ENCODE results near the gene ENC1. TPM values are rescaled to one million over a fixed set of nuclear protein-coding genes. Genes with fewer than 3 reads are reported as not detected.

ENC1 gene
- total and polyA plus RNA-seq, 7 donors, result 0.58 to 28.3 (median 2.8) TPM

- WGBS, 3 donors, result 16 to 26% (median 17%) methylated on average over 10 of the region's 10 CpGs
- peak overlapping the region; percentile 78 for H3K4me3 ChIP-seq
- no peaks in the 10 kb centered on the region for H3K9me3 ChIP-seq
- no peak for TF ChIP-seq CTCF (IDR thresholded peaks at IDR 0.05)
- DNase-seq, result no peak
- H3K27ac ChIP-seq, result peak overlapping the region; percentile 82
- no peaks in the 10 kb centered on the region for H3K27me3 ChIP-seq (ENCODE audit: insufficient read depth in 3 of 3, low read length in 2 of 3)
- H3K4me1 ChIP-seq, result peaks cover 18% of the 10 kb centered on the region
- peaks cover 0 to 20% of the 10 kb centered on the region in 2 donors for H3K36me3 ChIP-seq (ENCODE audit: insufficient read depth in 1 of 2, low read depth in 1 of 2)
- ATAC-seq, result no peak
- intact Hi-C loops (cut with DNase I), result loop anchor here in 1 of 2 donors (10.0 kb wide), 1 partner anchor 234 kb away; no protein-coding TSS in a partner anchor
These were observed 1.3 kb downstream of the ENC1 start for GRCh38 chr5:74638970-74639806.

GRCh38 chr5:74638544-74638969 lies 2.0 kb downstream of the ENC1 start:
- TF ChIP-seq CTCF (IDR thresholded peaks at IDR 0.05), result no peak
- Histone ChIP-seq H3K4me1 (peaks cover 18% of the 10 kb centered on the region), H3K9me3 (no peaks in the 10 kb centered on the region), H3K36me3 (ENCODE audit: insufficient read depth in 1 of 2, low read depth in 1 of 2) (peaks cover 0 to 27% of the 10 kb centered on the region in 2 donors), H3K27me3 (ENCODE audit: insufficient read depth in 3 of 3, low read length in 2 of 3) (no peaks in the 10 kb centered on the region), H3K27ac (no peak overlapping the region), H3K4me3 (peak overlapping the region; percentile 78)
- DNase-seq (no peak), ATAC-seq (no peak)
- 82 to 85% (median 83%) methylated on average over 1 of the region's 1 CpG for WGBS, 3 donors
- intact Hi-C loops (cut with DNase I), result loop anchor here in 1 of 2 donors (10.0 kb wide), 1 partner anchor 234 kb away; no protein-coding TSS in a partner anchor

GRCh38 chr5:74636552-74636951 lies 4.0 kb downstream of the ENC1 start:
- Histone ChIP-seq H3K27me3 (ENCODE audit: insufficient read depth in 3 of 3, low read length in 2 of 3) (no peaks in the 10 kb centered on the region), H3K36me3 (ENCODE audit: insufficient read depth in 1 of 2, low read depth in 1 of 2) (peaks cover 0 to 47% of the 10 kb centered on the region in 2 donors), H3K27ac (no peak overlapping the region), H3K4me1 (peaks cover 21% of the 10 kb centered on the region), H3K9me3 (no peaks in the 10 kb centered on the region), H3K4me3 (no peak overlapping the region)
- intact Hi-C loops (cut with DNase I), result loop anchor here in 1 of 2 donors (10.0 kb wide), 1 partner anchor 232 kb away; no protein-coding TSS in a partner anchor
- WGBS, 3 donors, result 85 to 87% (median 86%) methylated on average over 4 of the region's 4 CpGs
- DNase-seq (no peak), ATAC-seq (no peak)
- no peak for TF ChIP-seq CTCF (IDR thresholded peaks at IDR 0.05)

GRCh38 chr5:74636149-74636548 lies 4.4 kb downstream of the ENC1 start:
- Histone ChIP-seq H3K4me1 (peaks cover 23% of the 10 kb centered on the region), H3K4me3 (no peak overlapping the region), H3K27ac (no peak overlapping the region), H3K27me3 (ENCODE audit: insufficient read depth in 3 of 3, low read length in 2 of 3) (no peaks in the 10 kb centered on the region), H3K9me3 (no peaks in the 10 kb centered on the region), H3K36me3 (ENCODE audit: insufficient read depth in 1 of 2, low read depth in 1 of 2) (peaks cover 0 to 51% of the 10 kb centered on the region in 2 donors)
- WGBS, 3 donors, result 87 to 95% (median 93%) methylated on average over 12 of the region's 12 CpGs
- no peak for TF ChIP-seq CTCF (IDR thresholded peaks at IDR 0.05)
- intact Hi-C loops (cut with DNase I), result loop anchor here in 1 of 2 donors (10.0 kb wide), 1 partner anchor 231 kb away; no protein-coding TSS in a partner anchor
- no peak for ATAC-seq
- DNase-seq, result no peak
